SK-N-MC (cell line): ENCODE measurements around the gene EVX1.

Experiments
- EZH2 ChIP-seq: fragments of 200-600 bp; sonication (generic); IDR thresholded peaks from one replicate; pipeline ENCODE4 v1.6.1; 2017; ENCODE audit warnings: antibody characterized with exemption
- POLR2AphosphoS5 ChIP-seq: IDR thresholded peaks from 2 replicates; pipeline ENCODE4 v1.6.1; 2012; ENCODE audit warnings: mild to moderate bottlenecking, low read depth, low read length, borderline replicate concordance

- no peak for TF ChIP-seq POLR2AphosphoS5
- TF ChIP-seq EZH2, result no peak
Measured at GRCh38 chr7:27199849-27200760, 42.5 kb upstream of the EVX1 start, which contains the start of gene HOXA13.
